GM12875 (cell line): ENCODE data around the gene TEX30.

ENCODE experiments used
- H3K4me3 ChIP-seq: one replicate; pipeline ENCODE4 v1.5.1; 2011; ENCODE audit warnings: low read depth, low read length, control low read depth
- CTCF ChIP-seq: IDR thresholded peaks from 2 replicates; pipeline ENCODE4 v1.5.1; 2011; ENCODE audit warnings: low read depth, mild to moderate bottlenecking, control low read depth, inconsistent platforms, low read length, moderate library complexity, borderline replicate concordance; ENCODE audit not compliant: insufficient read depth

TEX30 gene

GRCh38 chr13:102776271-102776670 lies 2.7 kb upstream of the TEX30 start:
- no peak for TF ChIP-seq CTCF

GRCh38 chr13:102774591-102775520 lies 1.3 kb upstream of the TEX30 start:
- TF ChIP-seq CTCF, result no peak
- H3K4me3 ChIP-seq, result no peak overlapping the region

More at GRCh38 chr13:102776271-102776670, 2.7 kb upstream of the TEX30 start:
- no peak overlapping the region for H3K4me3 ChIP-seq

GRCh38 chr13:102774214-102774568 lies 605 bp upstream of the TEX30 start:
- TF ChIP-seq CTCF, result no peak
- peak overlapping the region; percentile 98 for H3K4me3 ChIP-seq

GRCh38 chr13:102772042-102772425 lies 1.6 kb downstream of the TEX30 start:
- H3K4me3 ChIP-seq, result no peak overlapping the region
- TF ChIP-seq CTCF, result no peak

GRCh38 chr13:102771298-102772041 lies 2.1 kb downstream of the TEX30 start:
- TF ChIP-seq CTCF, result no peak
- no peak overlapping the region for H3K4me3 ChIP-seq

GRCh38 chr13:102770435-102770834 lies 3.2 kb downstream of the TEX30 start:
- no peak for TF ChIP-seq CTCF
- H3K4me3 ChIP-seq, result no peak overlapping the region
